Muscle of leg (tissue), 11 donors: Measurements from ENCODE around the gene RNU6-1. TPM values are rescaled to one million over a fixed set of nuclear protein-coding genes. Genes with fewer than 3 reads are reported as not detected.

Experiments
- DNase-seq: peaks from one replicate; pipeline ENCODE4 v3.0.0; 2013
- H3K27ac ChIP-seq: one replicate; pipeline ENCODE4 v1.5.1; 2013; ENCODE audit warnings: mild to moderate bottlenecking, low read length, control low read depth
- H3K27me3 ChIP-seq: one replicate; pipeline ENCODE4 v1.6.1; 2013; ENCODE audit warnings: low read length; ENCODE audit not compliant: control insufficient read depth, insufficient read depth
- H3K36me3 ChIP-seq: one replicate; pipeline ENCODE4 v1.6.1; 2013; ENCODE audit warnings: low read length; ENCODE audit not compliant: control insufficient read depth, insufficient read depth
- H3K4me1 ChIP-seq: one replicate; pipeline ENCODE4 v1.6.1; 2013; ENCODE audit warnings: low read length; ENCODE audit not compliant: control insufficient read depth, insufficient read depth
- H3K4me3 ChIP-seq: one replicate; pipeline ENCODE4 v1.5.1; 2013; ENCODE audit warnings: low read length, control low read depth
- H3K9me3 ChIP-seq: replicated peaks from 2 replicates; pipeline ENCODE4 v1.6.1; 2013; ENCODE audit warnings: low read depth, low read length; ENCODE audit not compliant: control insufficient read depth
- WGBS: methylation state at CpG from one replicate; pipeline ENCODE4 v1.1.5; 2013; ENCODE audit warnings: missing lambda C conversion rate; ENCODE audit not compliant: insufficient coverage; 5-methylcytosine and 5-hydroxymethylcytosine counted together
- polyA plus RNA-seq, 8 donors: library from polyadenylated mRNA; unstranded; fragments of 120-200 nt; gene quantifications; one replicate each; pipeline versions ENCODE4 v1.2.1 to v1.2.3, GENCODE V29; 2013; ENCODE audit warnings: inconsistent platforms in 1 of 8, low replicate concordance in 1 of 8; ENCODE audit not compliant: insufficient read length in 8 of 8, insufficient read depth in 1 of 8
- total RNA-seq: library from RNA; stranded (reverse); fragments of 120-200 nt; gene quantifications from one replicate; pipeline ENCODE4 v1.2.4, GENCODE V29; 2013

Gene RNU6-1
- total and polyA plus RNA-seq, 9 donors, result not detected

DNA sequence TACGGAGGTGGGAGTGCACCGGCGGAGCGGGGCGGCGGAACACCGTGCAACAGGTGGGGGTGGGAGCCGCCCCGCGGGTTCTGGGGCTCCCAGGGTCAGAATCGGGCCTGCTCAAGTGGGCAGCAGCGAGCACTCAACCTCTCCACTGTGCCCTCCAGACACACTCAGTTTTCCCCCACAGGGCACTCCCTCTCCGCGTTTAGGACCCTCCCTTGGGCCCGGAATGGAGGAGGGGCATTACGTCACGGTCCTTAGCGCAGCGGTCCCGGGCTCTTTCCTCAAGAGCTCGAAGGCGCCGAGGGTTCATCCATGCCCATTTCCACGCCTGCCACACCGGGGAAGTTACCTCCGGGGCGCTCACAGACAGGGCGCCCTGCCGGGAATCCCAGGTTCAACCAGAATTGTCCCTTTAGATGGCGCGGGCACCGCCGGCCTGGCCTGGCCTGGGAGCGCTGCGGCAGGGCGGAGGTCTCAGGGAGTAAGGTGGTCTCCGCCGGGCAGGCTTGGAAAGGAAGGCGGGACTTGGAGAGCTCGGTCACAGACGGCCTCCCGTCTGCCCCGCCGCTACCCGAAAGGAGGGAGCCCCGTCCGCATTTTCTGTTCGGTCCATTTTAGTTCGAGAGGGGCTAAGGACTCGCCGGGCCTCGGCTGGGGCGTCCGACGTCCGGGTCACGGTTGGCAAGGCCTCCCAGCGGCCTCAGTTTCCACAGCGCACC, 5.1 kb downstream of the RNU6-1 start:
- no peak overlapping the region for H3K27ac ChIP-seq
- WGBS, result 11% methylated on average over 56 of the region's 59 CpGs
- H3K4me3 ChIP-seq, result peak overlapping the region; percentile 28
- peaks cover 54% of the 10 kb centered on the region for H3K4me1 ChIP-seq
- H3K9me3 ChIP-seq, result no peaks in the 10 kb centered on the region
- no peak for DNase-seq
- peaks cover 76% of the 10 kb centered on the region for H3K27me3 ChIP-seq
- no peaks in the 10 kb centered on the region for H3K36me3 ChIP-seq

DNA sequence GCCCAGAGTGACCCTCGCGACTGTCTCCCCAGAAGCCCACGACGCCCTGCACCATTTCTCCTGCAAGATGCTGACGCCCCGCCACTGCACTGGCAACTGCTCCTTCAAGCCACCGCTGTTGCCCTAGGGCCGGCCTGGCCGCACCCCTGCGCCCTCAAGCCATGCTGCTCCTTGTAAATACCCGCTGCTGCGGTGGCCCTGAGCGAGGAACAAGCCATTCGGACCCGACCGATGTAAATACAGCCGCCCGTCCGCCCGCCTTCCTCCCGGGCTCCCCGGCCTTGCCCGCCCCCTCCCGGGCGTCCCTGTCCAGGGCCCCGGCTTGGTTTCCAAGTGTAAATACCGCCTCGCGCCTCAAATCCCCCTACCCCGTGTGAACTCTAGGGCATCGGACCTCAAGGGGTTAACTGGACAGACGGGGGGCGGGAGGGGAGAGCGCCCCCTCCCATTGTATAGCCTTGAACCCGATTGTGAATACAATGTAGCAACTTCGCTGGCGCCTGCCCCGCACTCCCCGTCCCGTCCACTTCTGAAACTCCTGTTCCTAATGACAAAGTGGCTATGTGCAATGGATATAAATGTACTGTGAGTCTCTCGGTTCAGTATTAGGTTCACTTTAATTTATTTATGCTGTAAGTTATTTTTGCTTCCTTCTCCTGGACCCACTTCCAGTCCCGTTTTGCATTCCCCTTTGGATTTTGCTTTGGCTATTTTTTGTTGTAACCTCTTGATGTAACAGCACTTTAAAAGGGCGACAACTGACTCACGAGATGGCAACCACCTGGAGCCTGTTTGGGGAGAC, 5.9 kb downstream of the RNU6-1 start:
- peaks cover 84% of the 10 kb centered on the region for H3K27me3 ChIP-seq
- no peak for DNase-seq
- WGBS, result under 1% methylated on average over 32 of the region's 44 CpGs
- no peaks in the 10 kb centered on the region for H3K9me3 ChIP-seq
- no peaks in the 10 kb centered on the region for H3K36me3 ChIP-seq
- H3K4me3 ChIP-seq, result peak overlapping the region; percentile 7
- no peak overlapping the region for H3K27ac ChIP-seq
- H3K4me1 ChIP-seq, result peaks cover 55% of the 10 kb centered on the region

GRCh38 chr15:67832897-67833709, 6.7 kb downstream of the RNU6-1 start:
- WGBS, result 3% methylated on average over 16 of the region's 32 CpGs
- Histone ChIP-seq H3K9me3 (no peaks in the 10 kb centered on the region), H3K4me3 (peak overlapping the region; percentile 25), H3K27ac (no peak overlapping the region), H3K4me1 (peaks cover 56% of the 10 kb centered on the region), H3K36me3 (no peaks in the 10 kb centered on the region), H3K27me3 (peaks cover 89% of the 10 kb centered on the region)
- no peak for DNase-seq

DNA sequence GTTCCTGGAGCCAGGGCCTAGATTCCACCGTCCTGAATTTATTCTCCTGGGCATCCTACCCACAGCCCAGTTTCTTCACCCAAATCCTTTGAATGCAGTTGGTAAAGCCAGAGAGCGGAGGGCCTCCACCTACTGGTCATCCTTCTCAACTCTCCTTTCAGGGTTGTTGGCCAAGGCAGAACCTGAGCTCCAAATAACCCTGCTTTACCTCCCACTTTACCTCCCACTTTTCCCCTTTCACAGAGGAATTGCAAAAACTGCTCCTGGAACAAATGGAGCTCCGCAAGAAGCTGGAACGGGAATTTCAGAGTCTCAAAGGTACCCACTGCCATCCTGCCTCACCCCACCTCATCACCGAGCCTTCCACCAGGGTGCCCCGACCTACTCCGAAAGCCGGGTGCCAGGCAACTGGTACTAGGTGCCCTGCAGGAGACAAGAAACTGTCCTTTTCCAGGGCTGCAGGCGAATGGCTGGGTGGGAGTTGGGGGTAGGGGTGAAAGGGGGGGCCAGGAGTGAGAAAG, 7.8 kb downstream of the RNU6-1 start:
- H3K4me1 ChIP-seq, result peaks cover 60% of the 10 kb centered on the region
- no peaks in the 10 kb centered on the region for H3K36me3 ChIP-seq
- H3K27ac ChIP-seq, result no peak overlapping the region
- H3K27me3 ChIP-seq, result peaks cover 95% of the 10 kb centered on the region
- no peak overlapping the region for H3K4me3 ChIP-seq
- 16% methylated on average over 4 of the region's 9 CpGs for WGBS
- no peak for DNase-seq
- no peaks in the 10 kb centered on the region for H3K9me3 ChIP-seq

- Histone ChIP-seq H3K4me1 (peaks cover 57% of the 10 kb centered on the region), H3K9me3 (no peaks in the 10 kb centered on the region), H3K4me3 (no peak overlapping the region), H3K27me3 (peaks cover 96% of the 10 kb centered on the region), H3K36me3 (no peaks in the 10 kb centered on the region), H3K27ac (no peak overlapping the region)
- no peak for DNase-seq
Measured at GRCh38 chr15:67831363-67831762, 8.5 kb downstream of the RNU6-1 start.

GRCh38 chr15:67829647-67830504, 10.0 kb downstream of the RNU6-1 start:
- peaks cover 97% of the 10 kb centered on the region for H3K27me3 ChIP-seq
- WGBS, result 13% methylated on average over 46 of the region's 68 CpGs
- H3K4me1 ChIP-seq, result peaks cover 58% of the 10 kb centered on the region
- no peak overlapping the region for H3K27ac ChIP-seq
- DNase-seq, result no peak
- no peak overlapping the region for H3K4me3 ChIP-seq
- H3K9me3 ChIP-seq, result no peaks in the 10 kb centered on the region
- no peaks in the 10 kb centered on the region for H3K36me3 ChIP-seq

- no peak overlapping the region for H3K4me3 ChIP-seq
- H3K27me3 ChIP-seq, result peaks cover 97% of the 10 kb centered on the region
- WGBS, result 12% methylated on average over 42 of the region's 54 CpGs
- H3K9me3 ChIP-seq, result no peaks in the 10 kb centered on the region
- peaks cover 52% of the 10 kb centered on the region for H3K4me1 ChIP-seq
- H3K36me3 ChIP-seq, result no peaks in the 10 kb centered on the region
- no peak overlapping the region for H3K27ac ChIP-seq
- DNase-seq, result no peak
Measured at GRCh38 chr15:67828969-67829646, 10.7 kb downstream of the RNU6-1 start.

- no peak overlapping the region for H3K4me3 ChIP-seq
- no peaks in the 10 kb centered on the region for H3K9me3 ChIP-seq
- DNase-seq, result no peak
- 6% methylated on average over 38 of the region's 40 CpGs for WGBS
- H3K27me3 ChIP-seq, result peaks cover 97% of the 10 kb centered on the region
- H3K27ac ChIP-seq, result no peak overlapping the region
- peaks cover 50% of the 10 kb centered on the region for H3K4me1 ChIP-seq
- H3K36me3 ChIP-seq, result no peaks in the 10 kb centered on the region
Measured at GRCh38 chr15:67828278-67828968, 11.4 kb downstream of the RNU6-1 start.
